Superior temporal gyrus (tissue), 1 donor: ENCODE measurements around the gene LDLRAD4.

Experiments
- DNase-seq: peaks from one replicate; pipeline ENCODE4 v3.0.0-alpha.2; 2016; ENCODE audit errors: extremely low spot score

LDLRAD4 gene

DNA sequence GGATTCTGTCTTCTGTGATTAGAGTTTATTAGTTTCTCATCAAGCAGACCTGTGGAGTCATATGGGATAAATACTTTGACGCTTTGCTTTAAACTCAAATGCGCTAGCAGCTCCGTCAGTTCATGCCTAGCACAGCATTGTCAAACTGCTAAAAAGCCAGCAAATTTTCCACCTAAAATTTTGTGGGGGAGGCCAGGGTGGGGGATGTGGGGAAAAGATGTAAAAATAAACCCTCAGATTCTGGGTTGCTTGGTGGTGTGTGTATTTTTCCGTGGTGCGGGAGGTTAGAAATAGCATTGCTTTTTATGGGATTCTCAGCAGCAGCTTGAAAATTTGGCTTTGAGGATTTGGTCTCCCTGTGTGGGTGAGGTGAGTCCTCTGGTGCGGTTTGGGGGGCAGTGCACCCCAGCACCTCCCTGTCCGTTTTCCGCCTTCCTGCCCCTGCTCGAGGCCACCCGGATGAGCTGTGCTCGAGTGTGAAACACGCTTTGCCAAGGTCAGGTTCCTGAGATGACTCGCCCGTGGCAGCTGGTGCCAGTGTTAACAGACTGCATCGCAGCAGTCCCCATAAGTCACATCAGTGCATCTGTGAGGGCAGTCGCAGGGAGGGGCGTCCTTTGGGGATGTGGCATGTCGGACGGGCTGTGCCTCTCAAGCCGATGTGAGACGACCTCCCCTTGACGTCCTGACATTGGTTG lies 65.9 kb downstream of the LDLRAD4 start:
- DNase-seq, result no peak

DNA sequence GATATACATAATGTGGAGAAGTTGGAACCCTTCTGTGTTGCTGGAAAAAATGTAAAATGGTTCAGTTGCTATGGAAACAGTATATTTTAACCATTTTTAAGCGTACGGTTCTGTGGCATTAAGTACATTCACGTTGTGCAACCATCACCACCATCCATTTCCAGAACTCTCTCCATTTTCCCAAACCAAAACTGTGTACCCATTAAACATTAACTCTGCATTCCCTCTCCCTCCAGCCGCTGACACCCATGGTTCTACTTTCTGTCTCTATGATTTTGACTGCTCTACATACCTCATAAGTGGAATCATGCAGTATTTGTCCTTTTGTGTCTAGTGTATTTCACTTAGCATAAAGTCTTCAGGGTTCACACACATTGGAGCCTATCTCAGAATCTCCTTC lies 67.3 kb downstream of the LDLRAD4 start:
- DNase-seq, result no peak

DNA sequence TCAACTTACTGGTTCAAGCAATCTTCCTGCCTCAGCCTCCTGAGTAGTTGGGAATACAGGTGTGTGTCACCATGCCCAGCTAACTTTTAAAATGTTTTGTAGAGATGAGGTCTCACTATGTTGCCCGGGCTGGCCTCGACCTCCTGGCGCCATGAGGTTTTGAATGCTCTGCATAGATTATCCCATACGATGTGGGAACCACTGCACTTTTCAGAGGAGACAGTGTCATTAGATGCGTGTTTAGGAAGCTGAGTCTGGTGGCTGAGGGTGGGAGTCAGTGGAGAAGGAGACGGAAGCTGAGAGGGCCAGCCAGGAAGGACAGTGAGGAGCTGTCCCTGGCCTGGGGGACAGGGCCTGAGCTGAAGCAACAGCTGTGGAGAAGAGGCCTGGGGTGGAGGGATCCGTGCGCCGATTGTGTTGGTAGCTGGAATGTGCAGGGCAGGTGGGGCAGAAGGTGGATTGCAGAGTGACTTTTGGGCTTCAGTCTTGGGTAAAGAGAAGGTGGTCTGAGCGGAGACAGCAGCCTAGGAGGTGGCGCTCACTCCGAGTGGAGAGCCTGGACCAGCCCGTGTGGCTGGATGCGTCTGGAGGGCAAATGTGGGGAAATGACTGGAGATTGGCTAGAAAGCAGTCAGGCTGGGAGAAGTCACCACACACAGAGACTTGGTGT lies 68.0 kb downstream of the LDLRAD4 start:
- DNase-seq, result no peak

DNA sequence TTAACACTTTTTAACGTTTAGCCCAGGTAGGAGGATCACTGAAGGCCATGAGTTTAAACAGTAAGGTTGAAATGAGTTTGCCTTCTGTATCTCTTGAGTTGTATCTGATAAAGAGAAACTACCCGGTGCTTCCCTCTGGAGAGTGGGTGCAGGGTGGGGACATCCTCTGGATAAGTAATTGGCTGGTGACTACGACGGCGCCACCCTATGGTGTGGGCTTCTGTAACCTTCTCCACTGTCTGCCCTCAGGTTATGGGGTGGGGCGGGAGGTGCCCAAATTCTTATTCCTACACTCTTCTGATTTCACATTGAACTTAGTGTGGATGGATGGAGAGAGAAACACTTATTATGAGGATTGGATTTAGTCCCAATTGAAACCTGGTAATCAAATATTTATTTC lies 68.8 kb downstream of the LDLRAD4 start:
- DNase-seq, result no peak

DNA sequence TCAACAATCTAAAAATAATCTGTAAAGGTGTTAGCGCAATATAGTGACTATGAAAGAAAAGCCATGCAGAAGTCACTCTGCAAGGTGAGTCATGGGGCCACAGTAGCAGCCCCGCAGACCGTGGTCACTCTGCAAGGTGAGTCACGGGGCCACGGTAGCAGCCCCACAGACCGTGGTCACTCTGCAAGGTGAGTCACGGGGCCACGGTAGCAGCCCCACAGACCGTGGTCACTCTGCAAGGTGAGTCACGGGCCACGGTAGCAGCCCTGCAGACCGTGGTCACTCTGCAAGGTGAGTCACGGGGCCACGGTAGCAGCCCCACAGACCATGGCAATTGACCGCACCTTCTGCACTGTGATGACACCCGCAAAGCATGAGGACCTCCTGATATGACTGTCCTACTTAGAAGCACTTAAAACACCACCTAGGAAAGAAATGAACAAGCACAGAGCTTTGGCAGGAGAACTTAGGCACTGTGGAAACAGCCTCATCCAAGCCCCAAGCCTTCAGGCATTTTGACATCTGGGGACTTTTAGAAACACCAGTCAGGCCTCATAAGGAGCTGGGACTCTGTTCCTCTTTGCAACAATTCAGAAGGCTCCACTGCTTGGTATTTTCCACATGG lies 70.1 kb downstream of the LDLRAD4 start:
- DNase-seq, result no peak

DNA sequence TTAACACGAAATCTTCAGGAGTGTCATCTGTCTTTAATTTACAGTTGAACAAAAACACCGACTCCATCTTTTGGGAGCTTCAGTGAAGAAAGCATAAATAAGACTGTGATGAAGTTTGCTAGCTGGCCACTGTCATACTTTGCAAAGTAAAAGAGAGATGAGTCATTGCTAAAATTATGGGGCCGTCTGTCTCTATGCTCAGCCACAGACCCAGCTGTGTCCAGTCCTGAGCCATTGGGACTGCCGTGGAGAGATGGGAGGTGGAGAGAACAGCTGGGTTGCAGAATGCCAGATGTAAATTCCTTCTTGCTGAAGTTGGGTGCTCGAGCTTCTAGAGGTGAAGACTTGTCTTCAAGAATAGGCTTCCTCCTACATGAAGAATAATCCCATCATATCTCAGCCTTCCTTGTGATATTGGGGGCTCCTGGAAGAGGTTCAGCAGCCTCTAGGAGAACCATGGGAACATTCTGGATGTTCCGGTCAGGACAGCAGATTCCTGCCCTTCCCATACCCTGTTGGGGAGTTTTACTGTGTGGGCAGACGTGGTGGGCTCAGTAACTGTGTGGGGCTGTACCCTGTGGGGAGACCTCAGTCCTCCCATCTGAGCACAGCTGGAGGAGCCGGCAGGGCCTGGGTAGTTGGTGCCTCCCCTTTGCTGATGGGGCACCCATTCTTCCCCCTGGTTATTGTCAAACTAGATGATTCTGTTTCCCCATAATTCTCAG lies 71.1 kb downstream of the LDLRAD4 start:
- no peak for DNase-seq

DNA sequence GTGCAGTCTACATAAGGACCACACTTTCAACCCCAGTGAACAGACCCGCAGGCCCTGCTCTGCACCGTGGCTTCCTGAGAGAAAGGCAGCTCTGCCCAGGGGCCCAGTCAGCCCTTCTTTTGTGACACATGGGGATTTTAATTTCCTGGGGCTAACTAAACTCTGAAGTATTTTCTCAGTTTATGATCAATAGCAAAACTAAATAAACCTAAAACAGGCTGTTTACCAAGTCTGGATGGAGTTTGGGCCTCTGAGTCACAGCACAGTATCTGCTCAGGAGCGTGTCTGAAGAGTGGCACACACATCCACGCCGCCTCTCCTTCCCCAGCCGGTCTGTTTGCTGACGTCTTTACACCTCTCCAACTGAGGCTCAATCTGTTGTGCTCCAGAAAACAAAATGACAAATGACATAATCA lies 72.3 kb downstream of the LDLRAD4 start:
- DNase-seq, result no peak

DNA sequence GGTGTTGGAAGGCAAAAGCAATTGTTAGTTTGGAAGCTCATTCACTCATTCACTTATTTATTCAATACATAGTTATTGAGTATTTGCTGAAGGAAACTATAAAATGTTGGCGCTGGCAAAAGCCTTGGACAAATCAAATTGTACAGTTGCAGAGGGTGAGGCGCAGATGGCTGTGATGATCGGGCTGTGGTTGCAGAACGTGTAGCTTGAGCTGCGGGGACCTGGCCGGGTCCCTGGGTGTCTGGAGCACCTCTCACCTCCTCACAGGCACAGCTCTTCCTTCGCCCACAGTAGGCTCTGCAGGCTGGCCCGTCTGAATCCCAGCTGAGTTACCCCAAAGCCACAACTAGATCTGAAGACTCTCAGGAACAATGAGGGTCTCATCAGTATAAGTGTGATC lies 72.7 kb downstream of the LDLRAD4 start:
- DNase-seq, result no peak

DNA sequence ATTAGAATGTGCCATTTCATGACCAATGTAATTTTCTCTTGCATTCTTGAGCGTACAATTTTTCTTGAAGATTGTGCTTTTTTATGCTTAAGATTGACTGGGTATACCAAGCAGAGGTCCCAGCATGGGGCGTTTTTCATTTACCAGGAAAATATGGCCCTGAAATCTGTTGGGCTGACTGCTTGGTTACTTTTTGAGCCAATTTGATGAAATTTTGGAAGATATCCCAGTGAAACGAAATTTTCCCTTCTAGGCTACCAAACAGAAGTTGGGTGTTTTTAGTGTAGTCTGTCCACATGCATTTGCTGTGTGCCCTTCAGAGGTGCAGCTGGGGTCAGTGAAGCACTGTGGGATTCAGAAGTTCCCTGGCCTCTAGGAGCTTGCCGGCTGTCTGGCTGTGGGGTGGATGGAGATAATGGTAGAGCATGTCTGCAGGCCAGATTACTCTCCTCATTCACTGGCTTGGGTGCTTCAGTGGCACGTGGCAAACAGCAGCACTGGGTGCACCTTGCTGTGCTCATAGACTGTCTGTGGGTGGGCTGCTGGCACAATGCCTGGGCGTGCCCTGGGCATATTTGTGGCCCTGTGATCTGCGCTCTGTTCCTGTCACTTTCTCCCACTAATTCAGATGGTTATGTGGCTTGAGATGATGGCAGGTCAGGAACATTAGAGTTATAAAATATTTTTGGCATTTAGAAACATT lies 73.3 kb downstream of the LDLRAD4 start:
- DNase-seq, result no peak

DNA sequence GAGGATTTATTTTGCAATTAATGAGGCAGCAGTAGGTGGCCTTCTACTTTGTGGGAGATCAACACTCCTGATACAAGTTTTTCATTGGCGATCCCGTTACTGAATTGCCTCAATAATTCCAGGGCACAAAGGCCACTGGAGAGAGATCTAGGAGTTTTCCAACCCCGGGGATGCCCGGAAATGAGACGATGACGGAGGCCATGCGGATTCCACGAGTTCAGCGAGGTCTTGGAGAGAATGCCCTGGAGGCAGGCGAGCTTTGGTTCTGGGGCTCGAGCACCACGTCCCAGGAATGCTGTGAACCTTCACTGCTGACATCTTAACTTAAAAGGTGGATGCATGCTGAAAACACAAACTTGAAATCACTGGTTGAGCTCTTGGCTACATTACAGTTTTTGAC lies 74.2 kb downstream of the LDLRAD4 start:
- DNase-seq, result no peak

DNA sequence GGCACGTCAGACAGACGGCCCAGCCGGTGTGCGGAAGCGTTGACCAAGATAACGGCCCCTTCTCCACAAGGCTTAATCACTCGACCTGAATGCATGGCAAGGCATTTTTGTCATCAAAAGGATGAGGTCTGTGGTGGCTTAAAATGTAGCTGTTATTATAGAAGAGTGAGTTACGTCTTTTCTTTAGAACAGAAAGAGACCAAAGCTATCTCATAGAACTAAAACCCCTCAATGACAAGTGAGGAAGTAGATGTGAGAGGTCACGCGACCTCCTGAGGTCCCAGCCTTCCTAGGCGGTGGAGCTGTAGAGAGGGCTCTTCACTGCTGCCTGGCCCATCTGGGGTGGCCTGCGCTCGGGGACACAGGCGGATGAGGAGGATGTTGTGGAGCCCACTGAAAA lies 75.7 kb downstream of the LDLRAD4 start:
- no peak for DNase-seq

DNA sequence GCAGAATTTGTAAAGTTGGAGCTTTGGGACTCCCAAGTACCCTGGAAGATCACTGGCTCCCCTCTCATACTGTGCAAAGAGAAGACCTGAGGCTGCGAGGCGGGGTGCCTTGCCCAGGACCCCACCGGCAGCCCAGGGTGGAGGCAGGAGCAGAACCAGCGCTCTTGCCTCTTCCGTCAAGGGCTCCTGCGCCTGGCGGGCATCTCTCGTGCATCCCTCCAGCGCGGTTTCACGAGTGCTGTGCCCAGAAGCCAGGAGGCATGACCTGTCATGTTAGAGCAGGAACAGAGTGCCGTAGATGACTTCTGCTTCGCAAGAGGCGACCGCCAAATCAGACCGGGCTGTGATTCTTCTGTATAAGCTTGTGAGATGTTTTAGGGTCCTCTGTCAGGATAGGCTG lies 77.3 kb downstream of the LDLRAD4 start:
- no peak for DNase-seq

DNA sequence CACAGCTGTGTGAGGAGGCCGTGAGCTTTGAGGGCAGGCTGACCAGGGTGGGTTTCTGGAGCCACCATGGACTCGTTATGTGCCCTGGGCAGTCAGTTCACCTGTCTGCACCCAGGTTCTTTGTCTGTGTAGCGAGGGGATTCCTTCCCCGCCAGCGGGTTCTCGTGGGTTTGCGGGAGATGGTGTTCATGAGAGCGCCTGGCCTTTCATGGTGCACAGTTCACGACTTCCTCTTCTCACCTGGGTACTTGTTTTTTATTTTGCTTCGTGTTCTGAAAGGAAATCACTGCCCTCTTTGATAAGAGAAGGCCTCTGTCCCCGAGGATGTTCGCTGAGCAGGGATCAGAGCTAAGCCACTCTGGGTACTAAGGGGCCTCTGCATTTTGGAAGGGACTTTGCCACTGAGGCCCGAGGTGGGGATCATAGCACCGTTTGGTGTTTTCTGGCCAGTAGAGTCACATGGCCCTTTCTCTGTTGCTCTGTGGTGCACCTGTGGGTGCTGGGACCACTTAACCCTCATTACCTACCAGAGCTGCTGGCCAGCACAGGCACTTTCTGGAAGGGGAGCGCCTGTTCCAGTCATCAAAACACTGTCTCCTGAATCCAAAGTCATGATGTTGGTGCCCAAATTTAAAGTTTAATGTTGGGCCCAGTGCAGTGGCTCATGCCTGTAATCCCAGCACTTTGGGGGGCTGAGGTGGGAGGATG lies 78.5 kb downstream of the LDLRAD4 start:
- DNase-seq, result no peak

DNA sequence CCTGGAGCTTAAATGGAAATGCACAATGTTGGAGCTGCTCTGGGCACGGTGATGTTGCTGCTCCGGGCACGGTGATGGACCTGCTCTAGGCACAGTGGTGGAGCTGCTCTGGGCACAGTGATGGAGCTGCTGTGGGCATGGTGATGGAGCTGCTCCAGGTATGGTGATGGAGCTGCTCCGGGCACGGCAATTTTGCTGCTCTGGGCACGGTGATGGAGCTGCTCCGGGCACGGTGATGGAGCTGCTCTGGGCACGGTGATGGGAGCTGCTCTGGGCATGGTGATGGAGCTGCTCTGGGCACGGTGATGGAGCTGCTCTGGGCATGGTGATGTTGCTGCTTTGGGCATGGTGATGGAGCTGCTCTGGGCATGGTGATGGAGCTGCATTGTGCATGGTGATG lies 79.7 kb downstream of the LDLRAD4 start:
- no peak for DNase-seq

DNA sequence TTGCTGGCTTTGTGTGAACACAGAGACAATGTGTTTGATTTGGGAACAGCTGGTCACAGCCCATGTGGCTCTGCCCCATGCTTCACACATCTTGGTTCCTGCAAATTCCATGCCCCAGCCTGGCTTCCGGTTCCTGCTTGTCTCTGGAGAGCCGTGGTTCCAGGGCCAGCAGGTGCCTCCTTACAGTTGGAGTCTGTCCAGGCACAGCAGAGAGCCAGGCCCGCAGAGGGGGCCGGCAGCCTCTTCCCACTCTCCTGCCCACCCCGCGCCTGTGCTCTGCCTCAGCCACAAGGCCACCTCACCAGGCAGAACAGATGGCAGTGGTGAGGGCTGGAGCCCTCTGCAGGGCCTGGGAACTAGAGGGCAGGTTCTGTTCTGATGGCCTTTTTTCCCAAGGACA lies 81.5 kb downstream of the LDLRAD4 start:
- DNase-seq, result no peak

DNA sequence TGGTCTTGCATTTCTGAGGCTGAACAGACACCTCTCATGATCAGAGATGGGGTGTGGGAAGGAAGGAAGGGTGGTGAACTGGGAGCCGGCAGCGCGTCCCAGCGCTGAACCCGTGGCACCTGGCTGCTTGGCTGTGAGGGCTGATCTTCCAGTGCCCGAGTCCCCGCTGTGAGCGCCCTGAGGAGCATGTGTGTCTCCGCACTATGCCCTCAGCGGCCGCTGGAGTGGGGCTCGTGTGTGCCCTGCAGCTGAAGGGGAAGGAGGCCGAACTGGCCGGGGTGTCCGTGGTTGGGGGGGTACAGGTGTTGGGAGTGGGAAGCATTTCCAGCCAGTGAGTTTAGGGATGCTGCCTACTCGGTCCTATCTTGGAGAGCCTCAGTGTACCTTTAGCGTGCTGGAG lies 82.2 kb downstream of the LDLRAD4 start:
- no peak for DNase-seq

DNA sequence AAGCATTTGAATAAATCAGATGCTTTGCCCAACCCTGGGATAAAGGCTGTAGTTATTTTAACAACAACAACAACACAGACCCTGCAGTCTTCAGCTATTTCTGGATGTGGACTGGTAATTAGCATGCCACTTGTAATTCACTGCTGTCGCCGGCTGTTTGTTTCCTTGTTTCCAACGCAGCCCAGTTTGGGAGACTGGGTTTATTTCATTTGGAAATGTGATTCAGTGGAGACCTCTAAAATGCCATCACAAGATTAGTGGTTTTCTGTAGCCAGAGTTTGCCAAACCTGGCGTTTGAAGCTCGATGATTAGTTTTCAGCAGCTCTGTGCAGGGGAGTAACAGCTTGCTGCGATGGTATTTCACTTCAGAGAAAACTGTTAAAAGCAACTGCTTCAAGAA lies 83.5 kb downstream of the LDLRAD4 start:
- DNase-seq, result peak; percentile 55

DNA sequence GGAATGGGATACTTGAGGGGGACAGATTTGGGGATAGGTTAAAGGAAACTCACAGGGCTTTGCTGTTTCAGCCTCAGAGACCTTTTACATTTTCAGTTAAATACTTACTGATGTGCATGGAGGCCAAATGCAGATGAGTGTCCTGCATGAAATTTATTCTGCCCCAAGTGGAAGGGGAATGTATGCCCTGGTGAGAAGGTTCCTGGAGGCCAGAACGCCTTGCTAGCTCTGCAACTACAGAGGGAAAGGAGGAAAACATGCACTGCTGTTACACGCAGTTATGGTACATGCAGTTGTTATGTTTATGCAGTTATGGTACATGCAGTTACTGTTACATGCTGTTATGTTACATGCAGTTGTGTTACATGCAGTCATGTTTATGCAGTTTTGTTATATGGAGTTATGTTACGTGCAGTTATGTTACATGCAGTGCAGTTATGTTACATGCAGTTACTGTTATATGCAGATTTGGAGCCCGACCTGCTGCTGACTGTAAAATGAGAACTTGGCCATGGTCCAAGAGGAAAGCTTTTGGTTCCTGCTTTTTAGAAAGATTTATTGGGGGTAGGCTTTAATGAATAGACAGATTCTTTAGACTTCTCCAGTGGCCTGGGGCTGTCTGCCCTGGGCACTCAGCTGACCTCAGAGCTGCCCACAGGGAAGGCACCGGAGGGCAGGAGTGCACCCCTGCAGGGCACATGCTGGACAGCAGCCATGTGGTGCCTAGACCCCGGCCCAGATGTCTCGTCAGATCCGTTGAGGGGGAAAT lies 84.1 kb downstream of the LDLRAD4 start:
- no peak for DNase-seq

DNA sequence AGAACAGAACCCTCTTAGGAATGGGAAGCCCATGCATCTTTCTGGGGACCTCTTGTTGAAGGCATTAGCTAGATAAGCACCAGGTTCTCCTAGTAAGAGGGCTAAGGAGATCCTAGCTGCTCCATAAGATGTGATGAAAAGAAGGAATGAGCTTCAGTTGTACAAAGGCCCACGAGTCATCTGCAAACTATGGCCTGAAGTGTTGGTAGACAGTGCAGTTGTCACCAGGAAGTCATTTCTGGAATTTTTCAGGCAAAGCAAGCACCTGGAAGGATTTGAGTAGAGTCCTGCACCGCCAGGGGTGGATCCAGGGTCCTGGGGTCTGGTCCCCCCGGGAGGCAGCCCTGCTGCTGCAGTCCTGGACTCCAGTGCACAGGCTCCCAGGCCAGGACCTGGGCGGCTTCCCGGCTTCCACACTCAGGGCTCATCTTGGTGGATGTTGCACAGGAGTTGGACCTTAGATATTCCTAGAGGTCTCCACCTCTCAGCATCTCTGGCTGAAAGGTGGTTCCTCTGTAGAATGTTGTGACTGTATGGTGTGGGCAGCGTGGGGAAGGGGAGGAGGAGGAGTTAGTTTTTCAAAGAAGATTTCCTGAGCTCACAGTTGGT lies 85.3 kb downstream of the LDLRAD4 start:
- no peak for DNase-seq

DNA sequence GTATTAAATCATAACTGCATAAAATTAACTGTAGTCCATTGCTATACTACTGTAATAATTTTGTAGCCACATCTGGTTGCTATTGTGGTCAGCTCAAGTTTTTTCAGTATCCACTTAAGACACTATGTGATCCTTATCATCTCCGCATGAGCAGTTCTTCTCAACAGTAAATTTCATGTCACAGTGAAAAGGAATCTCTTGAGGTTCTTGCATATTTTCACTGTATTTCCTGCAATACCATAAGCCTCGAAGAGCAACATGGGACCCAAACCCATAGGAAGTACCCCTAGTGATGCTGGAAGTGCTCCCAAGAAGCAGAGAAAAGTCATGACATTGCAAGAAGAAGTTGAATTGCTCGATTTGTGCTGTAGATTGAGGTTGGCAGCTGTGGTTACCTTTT lies 86.7 kb downstream of the LDLRAD4 start:
- DNase-seq, result no peak
